ENCODE measurements around the gene TMCC1.

DNA sequence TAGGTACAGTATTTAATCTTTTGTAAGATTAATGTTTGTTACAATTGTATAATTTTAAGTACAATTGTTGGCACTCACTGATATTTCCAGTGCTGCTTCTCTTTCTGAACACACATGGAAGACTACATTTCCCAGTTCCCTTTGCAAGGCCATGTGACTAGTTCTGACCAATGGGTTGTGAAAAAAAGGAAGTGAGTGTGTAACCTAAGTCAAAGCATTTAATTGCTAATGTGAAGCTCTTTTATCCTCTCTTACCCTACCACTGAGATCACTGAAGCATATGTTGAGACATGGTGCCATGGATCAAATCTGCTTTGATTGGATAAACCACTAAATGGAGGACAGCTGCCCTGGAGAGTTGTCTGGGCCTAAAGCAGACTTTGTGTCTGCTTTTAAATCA lies 203.1 kb downstream of the TMCC1 start:
- TF ChIP-seq, protein P1, sequence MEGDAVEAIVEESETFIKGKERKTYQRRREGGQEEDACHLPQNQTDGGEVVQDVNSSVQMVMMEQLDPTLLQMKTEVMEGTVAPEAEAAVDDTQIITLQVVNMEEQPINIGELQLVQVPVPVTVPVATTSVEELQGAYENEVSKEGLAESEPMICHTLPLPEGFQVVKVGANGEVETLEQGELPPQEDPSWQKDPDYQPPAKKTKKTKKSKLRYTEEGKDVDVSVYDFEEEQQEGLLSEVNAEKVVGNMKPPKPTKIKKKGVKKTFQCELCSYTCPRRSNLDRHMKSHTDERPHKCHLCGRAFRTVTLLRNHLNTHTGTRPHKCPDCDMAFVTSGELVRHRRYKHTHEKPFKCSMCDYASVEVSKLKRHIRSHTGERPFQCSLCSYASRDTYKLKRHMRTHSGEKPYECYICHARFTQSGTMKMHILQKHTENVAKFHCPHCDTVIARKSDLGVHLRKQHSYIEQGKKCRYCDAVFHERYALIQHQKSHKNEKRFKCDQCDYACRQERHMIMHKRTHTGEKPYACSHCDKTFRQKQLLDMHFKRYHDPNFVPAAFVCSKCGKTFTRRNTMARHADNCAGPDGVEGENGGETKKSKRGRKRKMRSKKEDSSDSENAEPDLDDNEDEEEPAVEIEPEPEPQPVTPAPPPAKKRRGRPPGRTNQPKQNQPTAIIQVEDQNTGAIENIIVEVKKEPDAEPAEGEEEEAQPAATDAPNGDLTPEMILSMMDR (IDR thresholded peaks at IDR 0.05; ENCODE audit: low read depth, low read length, missing input control): no peak
- TF ChIP-seq, protein P2, sequence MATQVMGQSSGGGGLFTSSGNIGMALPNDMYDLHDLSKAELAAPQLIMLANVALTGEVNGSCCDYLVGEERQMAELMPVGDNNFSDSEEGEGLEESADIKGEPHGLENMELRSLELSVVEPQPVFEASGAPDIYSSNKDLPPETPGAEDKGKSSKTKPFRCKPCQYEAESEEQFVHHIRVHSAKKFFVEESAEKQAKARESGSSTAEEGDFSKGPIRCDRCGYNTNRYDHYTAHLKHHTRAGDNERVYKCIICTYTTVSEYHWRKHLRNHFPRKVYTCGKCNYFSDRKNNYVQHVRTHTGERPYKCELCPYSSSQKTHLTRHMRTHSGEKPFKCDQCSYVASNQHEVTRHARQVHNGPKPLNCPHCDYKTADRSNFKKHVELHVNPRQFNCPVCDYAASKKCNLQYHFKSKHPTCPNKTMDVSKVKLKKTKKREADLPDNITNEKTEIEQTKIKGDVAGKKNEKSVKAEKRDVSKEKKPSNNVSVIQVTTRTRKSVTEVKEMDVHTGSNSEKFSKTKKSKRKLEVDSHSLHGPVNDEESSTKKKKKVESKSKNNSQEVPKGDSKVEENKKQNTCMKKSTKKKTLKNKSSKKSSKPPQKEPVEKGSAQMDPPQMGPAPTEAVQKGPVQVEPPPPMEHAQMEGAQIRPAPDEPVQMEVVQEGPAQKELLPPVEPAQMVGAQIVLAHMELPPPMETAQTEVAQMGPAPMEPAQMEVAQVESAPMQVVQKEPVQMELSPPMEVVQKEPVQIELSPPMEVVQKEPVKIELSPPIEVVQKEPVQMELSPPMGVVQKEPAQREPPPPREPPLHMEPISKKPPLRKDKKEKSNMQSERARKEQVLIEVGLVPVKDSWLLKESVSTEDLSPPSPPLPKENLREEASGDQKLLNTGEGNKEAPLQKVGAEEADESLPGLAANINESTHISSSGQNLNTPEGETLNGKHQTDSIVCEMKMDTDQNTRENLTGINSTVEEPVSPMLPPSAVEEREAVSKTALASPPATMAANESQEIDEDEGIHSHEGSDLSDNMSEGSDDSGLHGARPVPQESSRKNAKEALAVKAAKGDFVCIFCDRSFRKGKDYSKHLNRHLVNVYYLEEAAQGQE (IDR thresholded peaks at IDR 0.05): no peak
- TF ChIP-seq GABPA (IDR thresholded peaks at IDR 0.05 in 1 of 2, conservative IDR thresholded peaks at IDR 0.05 in 1 of 2): no peak
- TF ChIP-seq, protein P3, sequence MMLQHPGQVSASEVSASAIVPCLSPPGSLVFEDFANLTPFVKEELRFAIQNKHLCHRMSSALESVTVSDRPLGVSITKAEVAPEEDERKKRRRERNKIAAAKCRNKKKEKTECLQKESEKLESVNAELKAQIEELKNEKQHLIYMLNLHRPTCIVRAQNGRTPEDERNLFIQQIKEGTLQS (IDR thresholded peaks at IDR 0.05): no peak
- no peak for TF ChIP-seq TAF1 (conservative IDR thresholded peaks at IDR 0.05)

Measured in liver (tissue), 3 donors.